Breast epithelium (tissue), 4 donors: ENCODE results near the gene PPP1R3G. TPM values are rescaled to one million over a fixed set of nuclear protein-coding genes. Genes with fewer than 3 reads are reported as not detected.
"Not testable (repeated sequence)": the region's sequence is repeated elsewhere in the genome, so short reads cannot be mapped to it uniquely, and the experiment has no call there.

ENCODE experiments used
- DNase-seq, 2 donors: peaks; one replicate each; pipeline ENCODE4 v3.0.0-alpha.2; 2019; ENCODE audit warnings: low spot score in 2 of 2
- H3K27ac ChIP-seq, 2 donors: fragments of 200-600 bp; sonication (generic) in 1 of 2; one replicate each; pipeline ENCODE4 v1.5.1; 2016 to 2019; ENCODE audit warnings: mild to moderate bottlenecking in 1 of 2
- H3K27me3 ChIP-seq, 2 donors: fragments of 200-600 bp; sonication (generic) in 1 of 2; one replicate each; pipeline versions ENCODE4 v1.5.1 to v1.6.0; 2017 to 2019; ENCODE audit warnings: control low read depth in 1 of 2, mild to moderate bottlenecking in 1 of 2
- H3K36me3 ChIP-seq: fragments of 200-600 bp; one replicate; pipeline ENCODE4 v1.5.1; 2019
- H3K4me1 ChIP-seq, 2 donors: fragments of 200-600 bp; sonication (generic); one replicate each; pipeline ENCODE4 v1.5.1; 2016 to 2019; ENCODE audit warnings: control low read depth in 1 of 2
- H3K4me3 ChIP-seq, 3 donors: fragments of 200-600 bp; sonication (generic); 1 replicate in 2 of 3; 2 replicates in 1 of 3; pipeline ENCODE4 v1.5.1; 2016 to 2019; ENCODE audit warnings: mild to moderate bottlenecking in 3 of 3, moderate library complexity in 2 of 3
- H3K9me3 ChIP-seq, 2 donors: fragments of 200-600 bp; sonication (generic) in 1 of 2; one replicate each; pipeline ENCODE4 v1.5.1; 2016 to 2019; ENCODE audit warnings: control low read depth in 1 of 2
- POLR2A ChIP-seq: fragments of 450-650 bp; IDR thresholded peaks from one replicate; pipeline ENCODE4 v1.6.1; 2016; ENCODE audit warnings: antibody characterized with exemption, mild to moderate bottlenecking, moderate library complexity
- POLR2AphosphoS5 ChIP-seq, 3 donors: sonication (generic); formaldehyde crosslinking; IDR thresholded peaks; one replicate each; pipeline ENCODE4 v1.6.1; 2017; ENCODE audit warnings: antibody characterized with exemption in 3 of 3
- intact Hi-C: fragments of 100-400 bp; cut with DNase I; formaldehyde crosslinking; loops from one replicate; pipeline ENCODE4 v1.15.1; 2023; ENCODE audit warnings: low total_unique reads
- total RNA-seq, 3 donors: library from RNA; depleted of rRNA; stranded (reverse); fragments of >200 nt; gene quantifications; one replicate each; pipeline ENCODE4 v1.1.0, GENCODE V29; 2016
- TF ChIP-seq, protein P1 (sequence below), 3 donors: fragments of 450-650 bp; IDR thresholded peaks; one replicate each; pipeline ENCODE4 v1.5.1; 2016 to 2017; ENCODE audit warnings: antibody characterized with exemption in 3 of 3, mild to moderate bottlenecking in 3 of 3, moderate library complexity in 3 of 3

PPP1R3G gene
- total RNA-seq, 3 donors from 2014 or later = 1.2 to 3.2 (median 1.6) TPM

GRCh38 chr6:5116243-5116991 lies 31.3 kb downstream of the PPP1R3G start:
- H3K27ac ChIP-seq = no peak overlapping the region
- no peaks in the 10 kb centered on the region for H3K4me1 ChIP-seq
- intact Hi-C loops = no loop called here
- H3K9me3 ChIP-seq = no peaks in the 10 kb centered on the region
- no peaks in the 10 kb centered on the region for H3K36me3 ChIP-seq
- TF ChIP-seq POLR2A = no peak
- TF ChIP-seq, protein P1, sequence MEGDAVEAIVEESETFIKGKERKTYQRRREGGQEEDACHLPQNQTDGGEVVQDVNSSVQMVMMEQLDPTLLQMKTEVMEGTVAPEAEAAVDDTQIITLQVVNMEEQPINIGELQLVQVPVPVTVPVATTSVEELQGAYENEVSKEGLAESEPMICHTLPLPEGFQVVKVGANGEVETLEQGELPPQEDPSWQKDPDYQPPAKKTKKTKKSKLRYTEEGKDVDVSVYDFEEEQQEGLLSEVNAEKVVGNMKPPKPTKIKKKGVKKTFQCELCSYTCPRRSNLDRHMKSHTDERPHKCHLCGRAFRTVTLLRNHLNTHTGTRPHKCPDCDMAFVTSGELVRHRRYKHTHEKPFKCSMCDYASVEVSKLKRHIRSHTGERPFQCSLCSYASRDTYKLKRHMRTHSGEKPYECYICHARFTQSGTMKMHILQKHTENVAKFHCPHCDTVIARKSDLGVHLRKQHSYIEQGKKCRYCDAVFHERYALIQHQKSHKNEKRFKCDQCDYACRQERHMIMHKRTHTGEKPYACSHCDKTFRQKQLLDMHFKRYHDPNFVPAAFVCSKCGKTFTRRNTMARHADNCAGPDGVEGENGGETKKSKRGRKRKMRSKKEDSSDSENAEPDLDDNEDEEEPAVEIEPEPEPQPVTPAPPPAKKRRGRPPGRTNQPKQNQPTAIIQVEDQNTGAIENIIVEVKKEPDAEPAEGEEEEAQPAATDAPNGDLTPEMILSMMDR (IDR thresholded peaks at IDR 0.05) = no peak
- TF ChIP-seq POLR2AphosphoS5 (IDR thresholded peaks at IDR 0.05) = no peak
- no peaks in the 10 kb centered on the region for H3K27me3 ChIP-seq
- H3K4me3 ChIP-seq = no peak overlapping the region
- no peak for DNase-seq

DNA sequence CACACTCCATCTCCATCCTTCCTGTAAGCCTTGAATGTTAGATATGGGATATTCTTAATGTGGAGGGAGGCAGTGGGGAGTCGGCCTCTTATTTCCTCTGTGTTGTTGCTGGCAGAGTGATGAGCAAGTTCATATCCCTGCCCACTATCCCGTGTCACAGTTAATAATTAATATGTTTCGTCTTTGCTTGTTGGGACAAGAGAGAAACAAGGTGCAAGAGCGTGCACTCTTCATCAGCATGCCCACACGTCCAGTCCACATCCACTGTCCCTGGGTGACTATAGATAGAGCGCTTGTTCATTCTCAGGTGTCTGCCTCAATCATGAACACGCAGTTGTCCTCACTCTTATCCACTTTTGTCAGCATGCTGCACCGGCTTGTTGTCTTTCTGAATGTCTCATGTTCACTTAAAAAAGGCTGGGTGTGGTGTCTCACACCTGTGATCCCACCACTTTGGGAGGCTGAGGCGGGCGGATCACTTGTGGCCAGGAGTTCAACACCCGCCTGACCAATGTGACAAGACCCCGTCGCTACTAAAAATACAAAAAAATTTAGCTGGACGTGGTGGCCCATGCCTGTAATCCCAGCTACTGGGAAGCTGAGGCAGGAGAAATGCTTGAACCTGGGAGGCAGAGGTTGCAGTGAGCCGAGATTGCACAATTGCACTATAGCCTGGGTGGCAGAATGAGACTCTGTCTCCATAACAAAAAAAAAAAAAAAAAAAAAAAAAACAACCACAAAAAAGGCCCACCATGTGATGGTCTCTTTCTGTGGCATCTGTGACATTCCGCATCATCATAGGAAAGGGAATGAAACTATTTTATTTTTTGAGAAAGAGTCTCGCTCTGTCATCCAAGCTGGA lies 34.2 kb downstream of the PPP1R3G start:
- Histone ChIP-seq H3K9me3 (no peaks in the 10 kb centered on the region), H3K36me3 (no peaks in the 10 kb centered on the region), H3K4me3 (no peak overlapping the region), H3K27ac (no peak overlapping the region), H3K27me3 (no peaks in the 10 kb centered on the region), H3K4me1 (no peaks in the 10 kb centered on the region)
- DNase-seq = no peak
- TF ChIP-seq, protein P1 (IDR thresholded peaks at IDR 0.05) = no peak
- TF ChIP-seq POLR2AphosphoS5 (IDR thresholded peaks at IDR 0.05) = no peak
- no peak for TF ChIP-seq POLR2A
- intact Hi-C loops = no loop called here

- no peak overlapping the region for H3K4me3 ChIP-seq
- no peaks in the 10 kb centered on the region for H3K9me3 ChIP-seq
- no peaks in the 10 kb centered on the region for H3K27me3 ChIP-seq
- no peak for DNase-seq
- intact Hi-C loops = no loop called here
- H3K4me1 ChIP-seq = no peaks in the 10 kb centered on the region
- no peaks in the 10 kb centered on the region for H3K36me3 ChIP-seq
- no peak overlapping the region for H3K27ac ChIP-seq
- TF ChIP-seq POLR2AphosphoS5 (IDR thresholded peaks at IDR 0.05) (no peak), POLR2A (no peak)
- TF ChIP-seq, protein P1 (IDR thresholded peaks at IDR 0.05) = no peak
These were observed 34.9 kb downstream of the PPP1R3G start for GRCh38 chr6:5120011-5120410.

DNA sequence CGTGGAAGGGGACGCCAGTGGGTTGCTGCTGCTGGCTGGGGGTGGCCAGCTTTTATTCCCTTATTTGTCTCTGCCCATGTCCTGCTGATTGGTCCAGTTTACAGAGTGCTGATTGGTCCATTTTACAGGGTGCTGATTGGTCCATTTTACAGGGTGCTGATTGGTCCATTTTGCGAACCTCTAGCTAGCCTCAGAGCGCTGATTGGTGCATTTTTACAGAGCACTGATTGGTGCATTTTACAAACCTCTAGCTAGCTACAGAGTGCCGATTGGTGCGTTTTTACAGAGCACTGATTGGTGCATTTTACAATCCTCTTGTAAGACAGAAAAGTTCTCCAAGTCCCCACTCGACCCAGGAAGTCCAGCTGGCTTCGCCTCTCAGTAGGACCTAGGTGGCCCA lies 35.4 kb downstream of the PPP1R3G start:
- DNase-seq, H3K4me1 ChIP-seq, H3K4me3 ChIP-seq, H3K36me3 ChIP-seq, H3K9me3 ChIP-seq, intact Hi-C loops, H3K27me3 ChIP-seq, H3K27ac ChIP-seq: not testable (repeated sequence)

- Histone ChIP-seq H3K36me3 (no peaks in the 10 kb centered on the region), H3K9me3 (no peaks in the 10 kb centered on the region), H3K4me3 (no peak overlapping the region), H3K4me1 (no peaks in the 10 kb centered on the region), H3K27me3 (no peaks in the 10 kb centered on the region), H3K27ac (no peak overlapping the region)
- DNase-seq = no peak
- TF ChIP-seq, protein P1 (IDR thresholded peaks at IDR 0.05) = no peak
- TF ChIP-seq POLR2AphosphoS5 (IDR thresholded peaks at IDR 0.05) (no peak), POLR2A (no peak)
- intact Hi-C loops = no loop called here
These were observed 36.3 kb downstream of the PPP1R3G start for GRCh38 chr6:5121479-5121878.
